Heart right ventricle (tissue), 16 donors: ENCODE results near the gene AP4M1. TPM values are rescaled to one million over a fixed set of nuclear protein-coding genes. Genes with fewer than 3 reads are reported as not detected.
A peak's percentile ranks its signal among the peaks of the same experiment; 100 is the strongest.

Source experiments
- ATAC-seq, 8 donors: fragments of 200-7000 bp; cut with Tn5 transposase; one replicate each; pipeline ENCODE4 v1.9.1; 2020; ENCODE audit warnings: mild to moderate bottlenecking in 8 of 8, moderate library complexity in 8 of 8, moderate number of reproducible peaks in 1 of 8
- DNase-seq, 2 donors: peaks; one replicate each; pipeline ENCODE4 v3.0.0-alpha.2; 2020
- H3K27ac ChIP-seq, 10 donors: fragments of 200-600 bp; sonication (generic) in 2 of 10; one replicate each; pipeline versions ENCODE4 v1.5.0 to v1.8.0; 2020 to 2022; ENCODE audit warnings: mild to moderate bottlenecking in 3 of 10
- H3K27me3 ChIP-seq, 7 donors: fragments of 200-600 bp; one replicate each; pipeline ENCODE4 v1.8.0; 2021 to 2022; ENCODE audit warnings: mild to moderate bottlenecking in 2 of 7
- H3K36me3 ChIP-seq, 9 donors: fragments of 200-600 bp; sonication (generic) in 1 of 9; one replicate each; pipeline versions ENCODE4 v1.5.0 to v1.8.0; 2020 to 2022; ENCODE audit warnings: mild to moderate bottlenecking in 2 of 9
- H3K4me1 ChIP-seq, 9 donors: fragments of 200-600 bp; sonication (generic) in 1 of 9; one replicate each; pipeline versions ENCODE4 v1.5.0 to v1.8.0; 2020 to 2022; ENCODE audit warnings: mild to moderate bottlenecking in 4 of 9
- H3K4me3 ChIP-seq, 10 donors: fragments of 200-600 bp; sonication (generic) in 2 of 10; one replicate each; pipeline versions ENCODE4 v1.5.0 to v1.8.0; 2020 to 2022; ENCODE audit warnings: mild to moderate bottlenecking in 7 of 10, moderate library complexity in 2 of 10
- H3K9me3 ChIP-seq, 11 donors: fragments of 200-600 bp in 10 of 11; sonication (generic) in 2 of 11; one replicate each; pipeline versions ENCODE4 v1.5.0 to v1.8.0; 2013 to 2022; ENCODE audit warnings: mild to moderate bottlenecking in 2 of 11, control low read depth in 1 of 11, moderate library complexity in 1 of 11
- CTCF ChIP-seq, 9 donors: fragments of 200-600 bp; sonication (generic) in 2 of 9; IDR thresholded peaks; one replicate each; pipeline versions ENCODE4 v1.5.0 to v1.8.0; 2021 to 2022; ENCODE audit warnings: antibody characterized with exemption in 9 of 9, mild to moderate bottlenecking in 5 of 9, moderate library complexity in 1 of 9
- WGBS, 2 donors: extraction: QIAGEN DNeasy Blood & Tissue Kit; methylation state at CpG; one replicate each; pipeline ENCODE4 v1.1.7; 2013; ENCODE audit warnings: inconsistent platforms in 1 of 2; 5-methylcytosine and 5-hydroxymethylcytosine counted together
- intact Hi-C, 10 donors: fragments of 100-400 bp; cut with DNase I; formaldehyde crosslinking; loops; one replicate each; pipeline versions ENCODE4 v1.11.1 to v1.14.2; 2022
- polyA plus RNA-seq, 2 donors: library from polyadenylated mRNA; stranded (reverse); fragments of 200-250 nt; gene quantifications; one replicate each; pipeline ENCODE4 v1.2.3, GENCODE V29; 2013
- total RNA-seq, 10 donors: library from RNA; stranded (reverse); fragmentation: NEBNext Ultra II Directional in 3 of 10; extraction: Animal tissue kit (Norgen Biotek cat#: 25700) in 3 of 10; gene quantifications; one replicate each; pipeline versions ENCODE4 v1.2.1 to v1.2.4, GENCODE V29; 2021 to 2023
- donor health status: Arrhythmogenic right ventricular cardiomyopathy.
- donor health status: ischemic (EF 13 %, LVEDD 7.1; RV severe dilation, severe dysfunction).
- donor health status: healthy with polysubstance abuse.
- donor health status: DM: no; HTN: yes; CAD: no.
- donor health status: DM: no; HTN: no; CAD: no.
- donor health status: ischemic (EF 25% LVEDD 6.9; RV normal size, moderate dysfunction).
- donor health status: ischemic (EF 25% LVEDD 5.7; RV mildly dilated, moderate dysfunction).
- donor health status: healthy.
- donor health status: DM: yes; HTN: yes; CAD: no.
- donor health status: Ischemic cardiomyopathy.
- donor health status: ischemic (EF 35%, LVEDD 5.7; RV mildly dilated, moderate dysfunction).
- donor health status: nonischemic (EF 11% LVEDD 7.7; RV severe dilation, severe dysfunction).
- donor health status: DM: yes; HTN: yes; CAD: no.
- donor health status: PGD.
- donor health status: ischemic (EF 29% LVEDD 5.4; RV normal size, mild dysfunction).
- donor health status: nonischemic (EF 23%, LVEDD 6.1; RV moderate dilation, normal function).

Gene AP4M1
- total and polyA plus RNA-seq, 12 donors: 8.4 to 20.6 (median 11.1) TPM

DNA sequence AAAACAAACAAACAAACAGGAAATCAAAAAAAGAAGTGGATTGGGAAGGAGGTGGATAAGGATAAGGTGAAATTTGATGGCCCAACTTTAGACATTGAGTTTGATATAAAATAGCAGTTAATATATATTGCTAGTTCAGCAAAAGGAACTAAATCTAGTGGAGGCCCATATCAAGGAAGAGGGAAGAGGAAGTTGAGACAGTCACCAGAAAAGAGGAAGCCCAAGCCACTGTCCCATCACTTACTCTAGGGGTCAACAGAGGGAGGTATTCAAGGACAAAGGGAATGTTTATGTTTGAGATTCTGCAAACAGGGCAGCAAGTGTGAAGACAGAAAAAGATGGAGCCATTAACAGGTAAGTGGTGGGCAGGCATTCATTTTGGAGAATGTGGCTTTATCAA is 51.0 kb downstream of the AP4M1 start:
- intact Hi-C loops: loop anchor here in 1 of 10 donors (10.0 kb wide), 1 partner anchor 62 kb away; the partner anchor contains the start of gene PVRIG
- no peak for ATAC-seq
- DNase-seq: no peak
- H3K27ac ChIP-seq: peak overlapping the region in 1 of 10 donors; percentile 70
- no peaks in the 10 kb centered on the region for H3K9me3 ChIP-seq
- H3K27me3 ChIP-seq: no peaks in the 10 kb centered on the region
- H3K36me3 ChIP-seq: peaks cover 0 to 67% (median 32%) of the 10 kb centered on the region in 9 donors
- TF ChIP-seq CTCF (IDR thresholded peaks at IDR 0.05): no peak
- no peak overlapping the region for H3K4me3 ChIP-seq
- peaks cover 8 to 83% (median 22%) of the 10 kb centered on the region in 9 donors for H3K4me1 ChIP-seq

- Histone ChIP-seq H3K4me3 (no peak overlapping the region), H3K27me3 (no peaks in the 10 kb centered on the region), H3K27ac (peak overlapping the region in 1 of 10 donors; percentile 70), H3K36me3 (peaks cover 0 to 67% (median 32%) of the 10 kb centered on the region in 9 donors), H3K4me1 (peaks cover 14 to 84% (median 25%) of the 10 kb centered on the region in 9 donors), H3K9me3 (no peaks in the 10 kb centered on the region)
- ATAC-seq (no peak), DNase-seq (no peak)
- no peak for TF ChIP-seq CTCF (IDR thresholded peaks at IDR 0.05)
- WGBS, 2 donors: 91 to 92% methylated on average over 18 of the region's 18 CpGs
- intact Hi-C loops: loop anchor here in 1 of 10 donors (10.0 kb wide), 1 partner anchor 62 kb away; the partner anchor contains the start of gene PVRIG
These were observed 51.7 kb downstream of the AP4M1 start for GRCh38 chr7:100152937-100153666.

DNA sequence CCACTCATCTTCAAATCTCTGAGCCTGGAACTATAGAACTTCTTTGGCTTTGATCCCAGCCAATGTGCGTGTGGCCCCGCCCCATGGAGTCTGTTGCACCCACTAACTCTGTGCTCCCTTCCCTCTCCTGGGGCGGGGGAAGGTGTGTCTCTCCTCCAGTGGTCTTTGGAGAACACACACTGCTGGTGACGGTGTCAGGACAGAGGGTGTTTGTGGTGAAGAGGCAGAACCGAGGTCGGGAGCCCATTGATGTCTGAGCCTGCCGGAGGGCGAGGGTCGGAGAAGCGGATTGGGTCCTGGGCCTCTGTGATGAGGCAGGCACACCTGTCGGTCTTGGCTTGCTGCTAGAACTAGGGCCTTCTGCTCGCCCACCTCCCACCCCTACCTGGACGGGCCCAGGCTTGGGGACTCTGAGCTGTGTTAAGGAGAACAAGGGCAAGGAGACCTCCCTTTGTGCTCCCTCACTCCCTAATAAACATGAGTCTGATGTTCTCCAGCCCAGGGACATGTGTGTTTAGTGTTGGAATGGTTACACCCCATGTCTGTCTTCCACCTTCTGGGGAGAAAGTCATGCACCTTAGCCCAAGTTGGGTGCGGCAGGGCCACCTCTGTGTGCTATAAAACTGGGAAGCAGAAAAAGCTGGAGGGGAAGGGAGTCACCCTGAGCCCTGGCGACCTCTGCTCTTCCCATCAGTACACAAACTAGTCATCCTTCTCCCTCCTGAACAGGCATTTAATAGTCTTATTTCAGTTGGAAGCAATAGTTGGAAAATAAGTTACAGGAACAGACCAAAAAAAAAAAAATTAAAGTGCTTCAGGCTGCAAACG is 52.5 kb downstream of the AP4M1 start:
- H3K27ac ChIP-seq: peak overlapping the region in 1 of 10 donors; percentile 20
- intact Hi-C loops: loop anchor here in 1 of 10 donors (10.0 kb wide), 1 partner anchor 61 kb away; the partner anchor contains the start of gene PVRIG
- peaks cover 0 to 67% (median 32%) of the 10 kb centered on the region in 9 donors for H3K36me3 ChIP-seq
- WGBS, 2 donors: 77 to 80% methylated on average over 16 of the region's 16 CpGs
- no peak overlapping the region for H3K4me3 ChIP-seq
- DNase-seq: no peak
- H3K4me1 ChIP-seq: peaks cover 13 to 85% (median 28%) of the 10 kb centered on the region in 9 donors
- ATAC-seq: no peak
- no peak for TF ChIP-seq CTCF (IDR thresholded peaks at IDR 0.05)
- H3K27me3 ChIP-seq: no peaks in the 10 kb centered on the region
- H3K9me3 ChIP-seq: no peaks in the 10 kb centered on the region
